Neural progenitor cell (in vitro differentiated cells): ENCODE results near the gene PLEKHS1.
"Not testable (repeated sequence)": the region's sequence is repeated elsewhere in the genome, so short reads cannot be mapped to it uniquely, and the experiment has no call there.

ENCODE experiments used
- CTCF ChIP-seq: fragments of 200-600 bp; sonication (generic); IDR thresholded peaks from 2 replicates; pipeline ENCODE4 v1.5.1; 2017; ENCODE audit warnings: antibody characterized with exemption, mild to moderate bottlenecking
- EZH2 ChIP-seq: fragments of 200-600 bp; sonication (generic); IDR thresholded peaks from 2 replicates; pipeline ENCODE4 v1.6.1; 2017; ENCODE audit warnings: antibody characterized with exemption, mild to moderate bottlenecking, moderate library complexity

DNA sequence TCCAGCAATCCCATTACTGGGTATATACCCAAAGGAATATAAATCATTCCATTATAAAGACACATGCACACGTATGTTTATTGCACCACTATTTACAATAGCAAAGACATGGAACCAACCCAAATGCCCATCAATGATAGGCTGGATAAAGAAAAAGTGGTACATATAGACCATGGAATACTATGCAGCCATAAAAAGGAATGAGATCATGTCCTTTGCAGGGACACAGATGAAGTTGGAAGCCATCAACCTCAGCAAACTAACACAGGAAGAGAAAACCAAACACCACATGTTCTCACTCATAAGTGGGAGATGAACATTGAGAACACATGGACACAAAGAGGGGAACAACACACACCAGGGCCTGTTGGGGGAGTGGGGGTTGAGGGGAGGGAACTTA, 63.2 kb downstream of the PLEKHS1 start:
- not testable (repeated sequence) for TF ChIP-seq CTCF, EZH2
